GM12865 (cell line): Measurements from ENCODE around the gene EEFSEC.

Source experiments
- DNase-seq: peaks from one replicate; pipeline ENCODE4 v3.0.0; 2010; ENCODE audit warnings: low read depth
- H3K4me3 ChIP-seq: 2 replicates; pipeline ENCODE4 v1.5.1; 2011; ENCODE audit warnings: mild to moderate bottlenecking, low read depth, low read length, control low read depth
- CTCF ChIP-seq: IDR thresholded peaks from 2 replicates; pipeline ENCODE4 v1.5.1; 2011; ENCODE audit warnings: low read length, control low read depth, low read depth, inconsistent platforms; ENCODE audit not compliant: insufficient read depth; ENCODE audit errors: missing control alignments

Gene EEFSEC

GRCh38 chr3:128294999-128295468, 141.8 kb downstream of the EEFSEC start:
- no peak overlapping the region for H3K4me3 ChIP-seq
- TF ChIP-seq CTCF, result no peak
- DNase-seq, result no peak

- no peak for DNase-seq
- no peak overlapping the region for H3K4me3 ChIP-seq
- TF ChIP-seq CTCF, result no peak
Measured at GRCh38 chr3:128296469-128297251, 143.4 kb downstream of the EEFSEC start.

DNA sequence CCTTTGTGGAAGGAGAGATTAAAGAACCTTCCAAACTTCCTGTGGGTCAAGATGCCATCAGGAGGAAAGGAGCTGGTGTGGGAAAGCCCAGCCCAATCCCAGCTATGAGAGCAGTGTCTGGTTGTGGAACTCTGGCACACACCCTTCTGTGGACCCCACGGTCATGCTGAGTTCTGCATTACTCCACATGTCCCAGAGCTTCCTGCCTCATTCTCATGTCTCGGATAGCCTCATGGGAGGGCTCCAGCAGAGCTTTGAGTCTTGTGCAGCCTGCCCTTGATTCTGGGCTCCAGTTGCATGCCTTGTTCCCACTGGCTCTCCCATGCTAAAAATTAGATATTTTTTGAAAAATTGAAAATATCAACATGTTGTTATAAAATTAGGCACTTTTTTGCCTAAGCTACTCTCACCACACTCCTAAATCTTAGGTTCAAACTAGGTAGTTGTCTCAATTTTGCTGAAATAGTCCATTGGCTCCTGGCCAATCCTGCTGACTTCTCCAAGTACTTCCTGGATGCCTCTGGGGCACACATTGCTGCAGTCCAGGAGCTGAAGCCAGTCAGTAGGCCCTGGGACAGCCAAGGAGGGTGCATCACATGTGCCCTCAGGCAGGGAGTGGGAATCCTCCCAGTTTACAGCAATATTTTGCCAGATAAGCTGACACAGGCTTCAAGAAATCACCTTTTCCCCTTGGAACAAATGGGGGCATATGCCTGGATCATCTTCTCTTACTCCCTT, 144.3 kb downstream of the EEFSEC start:
- H3K4me3 ChIP-seq, result no peak overlapping the region
- no peak for TF ChIP-seq CTCF
- DNase-seq, result no peak

GRCh38 chr3:128301186-128302023, 148.1 kb downstream of the EEFSEC start:
- no peak for TF ChIP-seq CTCF
- H3K4me3 ChIP-seq, result no peak overlapping the region
- no peak for DNase-seq

DNA sequence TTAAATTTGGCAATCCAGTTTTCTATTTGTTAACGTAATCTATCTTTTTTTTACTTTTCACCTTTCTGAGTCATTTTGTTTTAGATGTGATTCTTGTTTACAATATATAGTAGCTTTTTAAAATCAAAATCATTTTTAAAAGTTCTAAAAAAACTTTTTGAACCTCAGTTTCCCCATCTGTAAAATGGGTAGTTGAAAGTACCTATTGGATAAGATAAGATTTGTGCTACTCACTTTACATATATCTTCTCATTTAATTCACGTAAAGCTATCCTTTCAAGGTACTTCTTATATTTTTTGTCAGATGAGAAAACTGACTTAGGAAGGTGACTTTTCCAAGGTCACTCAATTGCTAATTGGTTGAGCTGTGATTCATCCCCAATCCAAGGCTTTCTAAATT, 153.2 kb downstream of the EEFSEC start:
- no peak for DNase-seq
- no peak for TF ChIP-seq CTCF

GRCh38 chr3:128307029-128307633, 153.8 kb downstream of the EEFSEC start:
- H3K4me3 ChIP-seq, result no peak overlapping the region
- TF ChIP-seq CTCF, result no peak
- DNase-seq, result no peak

More for the DNA sequence above, 153.2 kb downstream of the EEFSEC start:
- H3K4me3 ChIP-seq, result no peak overlapping the region
